HG02642 (cell line): ENCODE results near the gene ZBTB3.
A peak's percentile ranks its signal among the peaks of the same experiment; 100 is the strongest.
"Not testable (repeated sequence)": the region's sequence is repeated elsewhere in the genome, so short reads cannot be mapped to it uniquely, and the experiment has no call there.

ENCODE experiments used
- ATAC-seq: cut with Tn5 transposase; IDR thresholded peaks from one replicate; pipeline ENCODE4 v1.9.1; 2021; ENCODE audit warnings: mild to moderate bottlenecking; ENCODE audit not compliant: unreplicated experiment, poor library complexity

The ZBTB3 gene

DNA sequence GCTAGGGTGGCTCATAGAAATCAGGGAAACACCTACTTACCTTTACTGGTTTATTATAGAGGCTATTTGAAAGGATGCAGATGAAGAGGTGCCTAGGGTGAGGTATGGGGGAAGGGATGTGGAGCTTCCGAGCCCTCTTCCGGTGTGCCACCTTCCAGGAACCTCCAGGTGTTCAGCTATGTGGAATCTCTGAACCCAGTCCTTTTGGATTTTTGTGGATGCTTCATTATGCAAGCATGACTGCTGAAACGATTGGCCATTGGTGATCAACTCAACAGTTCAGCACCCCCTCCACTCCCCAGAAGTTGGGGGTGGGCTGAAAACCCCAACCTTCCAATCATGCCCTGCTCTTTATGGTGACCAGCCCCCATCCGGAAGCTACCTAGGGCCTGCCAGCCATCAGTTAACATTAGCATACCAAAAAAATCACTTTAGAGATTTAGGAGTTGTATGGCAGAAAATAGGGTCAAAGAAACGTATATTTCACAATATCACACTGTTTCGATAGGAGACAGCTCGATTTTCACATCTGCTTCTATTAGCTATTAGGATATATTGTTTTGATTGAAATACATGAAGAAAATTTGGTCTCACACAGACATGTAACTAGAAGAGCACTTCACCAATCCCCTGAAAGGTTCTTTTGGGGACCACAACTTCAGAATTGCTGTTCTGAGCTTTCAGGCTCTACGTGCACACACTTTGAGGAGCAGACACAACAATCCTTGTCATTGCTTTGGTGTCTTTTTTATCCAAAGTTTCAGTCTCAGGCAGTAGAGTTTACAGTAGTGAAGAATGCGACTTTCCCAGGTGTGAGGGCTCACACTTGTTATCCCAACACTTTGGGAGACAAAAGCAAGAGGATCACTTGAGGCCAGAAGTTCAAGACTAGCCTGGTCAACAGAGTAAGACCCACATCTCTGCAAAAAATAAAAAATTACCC is 4.2 kb upstream of the ZBTB3 start:
- ATAC-seq, result no peak

DNA sequence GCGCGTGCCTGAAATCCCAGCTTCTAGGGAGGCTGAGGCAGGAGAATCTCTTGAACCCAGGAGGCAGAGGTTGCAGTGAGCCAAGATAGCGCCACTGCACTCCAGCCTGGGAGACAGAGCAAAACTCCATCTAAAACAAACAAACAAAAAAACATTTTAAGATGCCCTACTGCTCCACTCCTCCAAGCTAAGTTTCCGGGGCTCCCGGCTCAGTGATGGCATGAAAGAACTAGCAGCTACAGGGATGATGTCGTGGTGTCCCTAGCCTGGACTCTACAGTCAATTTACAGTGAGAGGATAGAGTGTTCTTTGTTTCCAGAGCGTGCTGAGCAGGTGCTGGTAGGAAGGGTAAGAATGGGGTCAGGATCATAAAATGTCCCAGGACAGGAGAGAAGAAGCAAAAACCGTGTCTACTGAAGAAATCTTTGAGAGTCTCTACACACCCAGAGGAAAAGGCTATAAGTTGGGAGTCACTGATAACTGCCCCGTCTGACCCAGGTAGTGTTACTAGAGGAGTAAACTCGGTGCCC is 1.2 kb upstream of the ZBTB3 start:
- ATAC-seq, result no peak

DNA sequence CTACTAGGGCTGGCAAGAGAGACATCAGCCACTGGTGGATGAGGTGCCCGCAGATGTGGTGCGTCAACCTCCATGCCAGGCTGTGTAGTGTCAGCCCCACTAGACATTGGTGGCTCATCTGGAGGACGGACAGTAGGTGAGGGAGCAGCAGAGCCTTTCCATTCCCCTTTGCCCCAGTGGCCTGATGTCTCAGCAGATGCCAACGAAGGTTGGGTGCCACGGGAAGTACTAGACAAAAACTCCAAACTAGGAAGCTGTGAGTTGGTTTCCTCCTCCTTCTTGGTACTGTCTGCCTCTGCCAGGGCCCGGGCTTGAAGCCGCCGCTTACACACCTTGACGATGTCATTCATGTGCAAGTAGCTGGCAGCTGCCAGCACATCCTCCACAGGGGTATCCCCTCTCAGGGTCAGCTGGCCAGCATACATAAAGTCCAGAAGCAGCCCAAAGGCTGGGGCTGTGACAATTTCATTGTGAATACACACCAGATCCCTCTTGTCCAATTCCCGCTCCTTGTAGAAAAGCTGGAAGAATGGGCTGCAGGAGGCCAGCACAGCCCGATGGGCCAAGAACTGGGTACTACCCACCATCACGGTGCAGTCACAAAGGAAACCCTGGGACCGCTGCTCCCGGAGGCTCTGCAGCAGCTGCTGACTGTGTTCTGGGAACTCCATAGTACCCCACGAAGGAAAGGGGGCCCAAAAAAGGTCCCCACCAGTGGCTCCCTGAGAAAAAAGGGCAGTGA is 795 bp downstream of the ZBTB3 start:
- ATAC-seq, result no peak

DNA sequence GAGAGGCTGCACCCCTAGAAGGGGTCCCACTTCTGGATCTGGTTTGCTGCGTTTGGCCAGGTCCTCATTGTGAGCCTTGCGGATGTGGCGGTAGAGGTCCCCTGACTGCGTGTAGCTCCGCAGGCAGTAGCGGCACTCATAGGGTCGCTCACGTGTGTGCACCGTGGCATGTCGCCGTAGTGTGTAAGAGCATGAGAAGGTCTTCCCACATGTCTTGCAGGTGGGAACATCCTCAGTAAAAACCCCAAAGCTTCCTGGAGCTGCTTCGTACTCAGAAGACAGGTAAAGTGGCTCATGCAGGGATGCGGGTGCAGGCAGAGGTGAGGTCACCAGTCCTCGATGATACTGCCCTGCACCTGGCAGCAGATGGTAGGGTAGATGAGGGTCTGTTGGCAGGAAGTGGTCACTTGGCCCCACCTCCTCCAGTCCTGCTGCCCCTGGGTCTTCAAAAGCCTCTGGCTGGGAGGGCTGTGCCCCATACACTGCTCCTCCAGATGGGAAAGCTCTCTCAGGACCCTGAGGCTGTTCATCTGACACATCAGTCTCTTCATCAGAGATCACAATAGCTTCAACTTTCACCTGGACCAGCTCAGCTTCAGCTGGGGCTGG is 1.7 kb downstream of the ZBTB3 start:
- ATAC-seq, result no peak

DNA sequence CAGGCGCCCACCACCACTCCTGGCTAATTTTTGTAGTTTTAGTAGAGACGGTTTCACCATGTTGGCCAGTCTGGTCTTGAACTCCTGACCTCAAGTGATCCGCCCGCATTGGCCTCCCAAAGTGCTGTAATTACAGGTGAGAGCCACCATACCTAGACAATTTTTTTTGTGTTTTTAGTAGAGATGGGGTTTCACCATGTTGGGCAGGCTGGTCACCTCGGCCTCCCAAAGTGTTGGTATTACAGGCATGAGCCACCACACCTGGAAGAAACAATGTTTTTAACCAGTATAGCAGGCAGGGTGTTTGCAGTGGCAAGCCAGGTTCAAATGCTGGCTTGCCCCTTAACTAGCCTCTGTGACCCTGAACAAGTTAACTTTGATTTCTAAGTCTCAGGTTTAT is 4.0 kb downstream of the ZBTB3 start:
- not testable (repeated sequence) for ATAC-seq

DNA sequence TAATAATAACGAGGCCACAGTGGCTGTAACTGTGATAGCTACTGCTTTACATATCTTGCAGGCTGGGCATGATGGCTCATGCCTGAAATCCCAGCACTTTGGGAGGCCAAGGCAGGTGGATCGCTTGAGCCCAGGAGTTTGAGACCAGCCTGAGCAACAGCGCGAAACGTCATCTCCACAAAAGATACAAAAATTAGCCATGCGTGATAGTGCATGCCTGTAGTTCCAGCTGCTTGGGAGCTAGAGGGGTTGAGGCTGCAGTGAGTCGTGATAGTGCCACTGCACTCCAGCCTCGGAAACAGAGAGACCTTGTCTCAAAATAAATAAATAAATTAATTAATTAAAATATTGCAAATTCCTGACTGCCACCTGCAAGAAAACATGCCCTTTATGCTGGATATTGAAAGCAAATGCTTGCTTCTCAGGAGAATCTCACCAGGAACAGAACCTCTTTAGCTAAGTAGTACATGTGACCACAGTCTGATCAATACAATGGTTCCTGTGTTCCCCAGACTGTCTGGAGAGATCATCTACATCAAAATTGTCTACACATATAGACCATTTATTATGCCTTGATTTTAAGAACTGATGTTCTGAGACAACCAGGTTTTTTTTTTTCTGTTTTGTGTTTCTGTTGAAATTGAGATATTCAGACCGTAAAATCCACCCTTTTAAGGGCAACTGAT is 6.3 kb downstream of the ZBTB3 start:
- no peak for ATAC-seq

DNA sequence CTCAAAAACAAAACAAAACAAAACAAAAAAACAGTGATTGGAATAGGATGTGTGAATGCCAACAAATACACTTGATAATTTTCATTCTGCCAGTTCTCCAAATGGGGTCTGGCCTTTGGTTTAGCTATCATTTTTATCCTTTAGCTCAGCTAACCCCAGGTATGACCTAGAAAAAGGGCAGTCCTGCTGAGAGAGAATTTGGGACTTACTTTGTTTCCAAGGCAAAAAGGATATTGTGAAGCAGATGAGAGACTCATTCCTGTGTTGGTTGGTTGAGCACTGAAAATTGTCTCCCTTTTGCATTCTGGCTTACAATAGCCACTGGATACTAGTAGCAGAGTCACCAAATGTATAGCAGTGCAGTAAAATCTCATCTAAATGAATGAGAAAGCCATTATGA is 16.8 kb downstream of the ZBTB3 start:
- no peak for ATAC-seq

DNA sequence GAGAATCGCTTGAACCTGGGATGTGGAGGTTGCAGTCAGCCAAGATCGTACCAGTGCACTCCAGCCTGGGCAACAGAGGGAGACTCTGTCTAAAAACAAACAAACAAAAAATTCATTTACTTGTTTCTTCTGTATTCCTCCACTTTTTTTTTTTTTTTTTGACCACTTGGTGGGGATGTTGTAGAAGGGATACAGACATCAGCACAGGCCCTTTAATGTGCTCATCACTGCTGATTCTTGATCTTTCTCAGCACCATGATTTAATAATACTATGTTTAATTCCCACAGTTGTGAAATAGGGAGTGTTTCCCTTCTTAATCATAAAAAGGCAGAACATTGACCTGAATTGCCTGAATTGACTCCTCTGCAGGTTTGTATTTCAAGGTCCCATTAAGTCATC is 21.1 kb downstream of the ZBTB3 start:
- no peak for ATAC-seq

DNA sequence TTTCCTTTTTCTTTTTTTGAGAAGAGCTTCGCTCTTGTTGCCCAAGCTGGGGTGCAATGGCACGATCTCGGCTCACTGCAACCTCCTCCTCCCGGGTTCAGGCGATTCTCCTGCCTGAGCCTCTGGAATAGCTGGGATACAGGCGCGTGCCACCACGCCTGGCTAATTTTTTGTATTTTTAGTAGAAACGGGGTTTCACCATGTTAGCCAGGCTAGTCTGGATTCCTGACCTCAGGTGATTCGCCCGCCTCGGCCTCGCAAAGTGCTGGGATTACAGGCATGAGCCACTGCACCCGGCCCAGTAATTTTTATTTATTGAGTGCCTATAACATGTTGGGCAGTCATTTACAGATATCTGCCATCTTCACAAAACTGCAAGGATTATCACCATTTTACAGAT is 23.9 kb downstream of the ZBTB3 start:
- not testable (repeated sequence) for ATAC-seq

DNA sequence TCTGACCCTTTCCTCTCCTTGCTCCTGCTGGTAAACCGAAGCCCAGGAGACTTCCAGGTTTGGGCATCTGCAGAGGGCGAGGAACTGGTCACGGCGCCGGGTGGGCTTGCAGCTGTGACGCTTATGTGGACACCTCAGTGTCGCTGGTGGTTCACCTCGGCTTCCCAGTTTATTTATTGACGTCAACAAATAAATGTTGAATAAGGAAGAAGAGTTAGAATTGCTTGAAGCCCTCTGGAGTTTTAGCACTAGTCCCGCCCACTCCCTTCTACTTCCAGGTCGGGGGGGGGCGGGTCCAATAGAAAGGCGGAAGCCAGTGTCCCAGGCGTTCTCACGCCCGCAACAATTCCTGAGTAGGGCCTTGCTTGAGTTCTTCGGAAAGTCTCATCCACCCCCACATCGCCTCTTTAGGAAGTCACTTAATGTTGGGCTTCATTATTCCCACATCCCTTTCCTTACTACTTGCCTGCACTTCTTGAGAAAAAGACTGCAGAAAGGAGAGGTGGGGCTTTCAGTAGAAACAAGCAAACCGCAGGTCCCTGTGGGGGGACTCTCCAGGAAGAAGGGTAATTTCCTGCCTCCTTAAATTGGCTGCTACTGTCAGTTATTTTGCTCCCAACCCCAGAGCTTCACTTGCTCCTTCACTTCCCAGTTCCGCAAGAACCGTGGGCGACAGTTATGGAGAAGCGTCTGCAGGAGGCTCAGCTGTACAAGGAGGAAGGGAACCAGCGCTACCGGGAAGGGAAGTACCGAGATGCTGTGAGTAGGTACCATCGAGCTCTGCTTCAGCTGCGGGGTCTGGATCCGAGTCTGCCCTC is 25.6 kb downstream of the ZBTB3 start, which contains the start of gene TTC9C:
TTC9C (plus strand) TSS at position 316 of the 818 bp plus-strand sequence; CDS start at position 679, 363 bp downstream.
- ATAC-seq, result peak; percentile 31

DNA sequence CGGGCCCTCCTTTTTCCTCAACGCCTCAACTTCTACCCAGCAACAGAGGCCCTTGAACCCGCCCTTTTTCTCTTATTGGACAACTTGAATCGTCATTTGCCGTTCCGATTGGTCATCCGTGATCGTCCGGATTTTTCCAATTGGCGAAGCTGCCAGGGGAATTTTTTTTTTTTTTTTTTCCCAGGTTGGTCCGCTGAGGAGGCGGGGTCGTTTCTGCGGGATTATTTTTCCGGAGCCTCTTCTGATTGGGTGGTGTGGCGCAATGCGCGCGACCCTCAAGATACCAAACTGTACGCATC is 26.1 kb downstream of the ZBTB3 start:
- peak; percentile 58 for ATAC-seq

DNA sequence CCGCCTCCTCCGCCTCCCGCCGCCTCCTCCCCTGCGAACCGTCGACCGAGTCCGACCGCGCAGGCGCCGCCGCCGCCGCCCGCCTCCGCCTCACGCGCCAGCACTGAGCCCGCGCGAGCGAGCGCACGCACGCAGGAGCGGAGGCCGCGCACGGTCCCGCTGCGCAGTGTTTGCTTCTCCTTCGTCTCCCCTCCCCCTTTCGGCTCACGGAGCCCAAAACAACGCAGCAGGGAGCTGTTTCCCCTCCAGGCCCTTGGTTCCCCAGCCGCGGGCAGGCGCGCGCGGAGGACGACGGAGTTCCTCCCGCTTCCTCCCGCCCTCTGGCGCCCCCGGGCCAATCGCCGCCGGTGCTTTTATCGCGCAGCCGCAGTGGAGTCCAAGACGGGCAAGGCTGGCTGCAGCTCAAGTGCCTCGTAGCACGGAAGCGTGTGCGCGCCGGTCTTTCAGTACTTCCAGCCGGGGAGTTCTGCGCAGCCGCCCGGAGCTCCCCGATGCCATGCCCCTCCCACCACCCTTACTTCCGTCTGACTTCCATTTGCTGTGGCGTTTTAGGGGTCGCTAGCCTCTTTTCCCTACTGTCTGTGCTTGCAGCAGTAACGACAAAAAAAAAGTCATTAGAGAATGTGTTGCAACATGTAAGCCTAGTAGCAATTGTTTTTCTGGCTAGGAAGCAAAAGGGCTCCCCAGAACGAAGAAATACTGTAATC is 26.6 kb downstream of the ZBTB3 start, which contains the start of gene HNRNPUL2:
HNRNPUL2 (minus strand) TSS at position 293 of the 707 bp plus-strand sequence. CDS start 301 bp downstream, outside the sequence.
- ATAC-seq, result peak; percentile 72

DNA sequence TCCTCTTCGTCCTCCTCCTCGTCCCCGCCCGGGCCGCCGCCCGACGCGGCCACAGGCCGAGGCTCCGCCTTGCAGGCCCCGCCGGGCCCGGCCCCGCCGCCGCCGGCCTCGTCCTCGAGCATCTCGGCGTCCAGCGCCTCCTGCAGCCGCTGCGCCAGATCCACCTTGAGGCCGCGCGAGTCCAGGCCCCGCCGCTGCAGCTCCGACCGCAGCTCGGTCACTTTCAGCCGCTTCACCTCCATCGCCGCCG is 27.1 kb downstream of the ZBTB3 start:
- ATAC-seq, result no peak

DNA sequence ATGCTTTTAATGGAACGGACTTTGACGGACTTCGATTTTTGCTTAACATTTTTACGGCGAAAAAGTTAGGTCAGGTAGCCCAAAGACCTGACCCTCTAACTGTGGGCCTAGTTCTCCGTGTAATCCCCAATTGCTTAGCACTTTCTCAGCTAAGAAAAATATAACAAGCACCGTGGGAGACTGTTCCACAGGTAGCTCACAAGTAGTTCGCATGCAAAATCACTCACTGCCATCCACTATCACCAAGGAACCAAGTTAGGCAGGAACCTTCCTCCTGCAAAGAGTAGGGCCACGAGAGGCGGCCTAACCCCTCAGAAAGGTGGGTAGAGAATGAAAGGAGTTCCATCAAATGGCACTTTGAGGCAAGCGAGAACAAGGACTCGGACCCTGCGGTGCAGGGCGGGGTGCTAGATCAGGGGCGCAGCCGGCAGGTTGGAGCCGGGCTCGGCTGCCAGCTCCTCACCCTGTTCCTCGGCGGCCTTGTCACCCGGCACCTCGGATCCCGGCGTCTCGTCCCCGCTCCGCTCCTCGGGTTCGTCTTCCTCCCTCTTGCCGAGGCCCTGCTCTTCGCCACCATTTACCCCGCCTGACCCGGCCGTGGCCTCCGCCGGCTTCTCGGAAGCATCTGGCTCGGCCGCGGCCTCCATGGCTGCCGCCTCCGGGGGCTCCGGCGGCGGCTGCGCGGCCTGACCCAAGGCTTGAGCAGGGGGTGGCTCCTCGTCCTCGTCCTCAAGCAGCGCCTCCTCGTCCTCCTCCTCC is 27.6 kb downstream of the ZBTB3 start:
- no peak for ATAC-seq

DNA sequence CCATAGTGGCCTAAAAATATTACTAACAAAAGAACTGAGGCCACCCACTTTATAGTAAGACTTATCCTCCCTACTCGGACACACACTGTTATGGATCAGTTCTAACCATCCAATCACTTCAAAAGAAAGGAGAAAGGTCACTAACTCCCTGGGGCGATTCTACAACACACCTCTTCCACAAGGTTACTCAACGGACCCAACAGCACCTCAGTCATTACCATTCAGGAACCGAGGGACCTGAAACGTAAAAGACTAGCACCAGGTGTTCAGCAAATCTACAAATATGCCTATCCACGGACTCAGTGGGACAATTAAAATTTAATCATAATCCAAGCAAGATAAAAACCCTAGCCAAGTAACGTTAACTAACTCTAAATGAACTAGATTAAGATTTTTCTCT is 28.3 kb downstream of the ZBTB3 start:
- ATAC-seq, result no peak

DNA sequence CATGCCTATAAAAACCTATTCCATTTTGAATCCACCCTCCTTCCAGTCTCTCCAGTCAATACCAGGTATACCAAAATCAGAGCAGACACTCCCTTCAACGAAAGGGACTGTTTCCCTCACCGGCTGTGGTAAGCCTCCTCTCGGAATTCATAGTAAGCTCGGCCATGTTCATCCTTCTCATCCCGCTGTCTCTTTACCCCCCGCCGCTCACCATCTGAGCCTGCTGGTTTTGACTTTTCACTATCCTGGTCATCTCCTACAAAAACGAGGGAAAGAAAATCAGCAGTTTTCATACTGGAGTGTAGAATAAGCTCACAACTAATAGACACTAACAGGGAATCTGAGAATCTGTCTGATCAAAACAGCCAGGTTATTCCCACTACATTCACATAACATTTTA is 29.8 kb downstream of the ZBTB3 start:
- ATAC-seq, result no peak

DNA sequence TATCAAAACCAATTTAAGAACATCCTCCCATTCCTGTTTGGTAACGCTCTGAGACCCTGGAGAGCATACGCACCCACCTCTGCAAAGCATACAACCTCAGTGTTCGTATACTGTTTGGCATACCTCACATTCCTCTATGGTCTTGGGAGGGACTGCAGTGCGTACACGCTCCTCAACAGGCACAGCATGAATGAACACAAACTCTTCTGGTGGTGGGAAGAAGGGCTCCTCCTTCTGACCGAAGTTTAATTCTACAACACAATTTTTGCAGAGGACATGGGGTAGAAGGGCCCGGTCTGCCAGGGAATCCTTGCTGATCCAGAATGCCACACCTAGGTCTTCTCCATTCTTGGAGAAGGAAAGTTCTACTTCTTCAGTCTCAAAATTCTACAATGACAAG is 32.0 kb downstream of the ZBTB3 start:
- ATAC-seq, result no peak

DNA sequence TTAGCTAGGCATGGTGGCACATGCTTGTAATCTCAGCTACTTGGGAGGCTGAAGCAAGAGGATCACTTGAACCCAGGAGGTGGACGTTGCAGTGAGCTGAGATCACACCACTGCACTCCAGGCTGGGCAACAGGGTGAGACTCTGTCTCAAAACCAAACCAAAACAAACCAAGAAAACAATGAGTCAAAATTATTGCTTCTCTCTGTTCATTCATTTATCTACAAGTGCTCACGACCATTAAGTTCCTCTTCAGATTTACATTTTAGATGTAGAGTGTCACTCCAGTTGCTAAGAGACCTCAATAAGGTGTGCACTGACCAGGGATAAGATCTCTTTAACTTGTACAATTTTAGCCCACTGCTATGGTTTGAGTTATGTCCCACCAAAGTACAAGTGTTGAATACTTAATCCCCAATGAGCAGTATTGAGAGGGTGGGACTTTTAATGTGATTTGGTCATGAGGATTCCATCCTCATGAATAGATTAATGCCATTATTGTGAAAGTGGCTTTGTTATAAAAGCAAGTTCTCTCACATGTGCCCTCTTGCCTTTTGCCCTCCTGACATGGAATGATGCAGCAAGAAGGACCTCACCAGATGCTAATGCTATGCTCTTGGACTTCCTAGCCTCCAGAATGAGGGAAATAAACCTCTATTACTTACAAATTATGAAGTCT is 34.5 kb downstream of the ZBTB3 start:
- no peak for ATAC-seq
